ENCODE results near the gene TMTC4.

Gene TMTC4

GRCh38 chr13:100608489-100608888, 66.1 kb downstream of the TMTC4 start:
- Histone ChIP-seq H3K36me3 (ENCODE audit: low read length) (no peaks in the 10 kb centered on the region), H4K20me1 (ENCODE audit: low read depth, low read length) (no peaks in the 10 kb centered on the region), H3K9me3 (ENCODE audit: insufficient read depth, low read length) (no peaks in the 10 kb centered on the region), H3K4me2 (ENCODE audit: low read depth, low read length, poor library complexity, severe bottlenecking) (no peak overlapping the region), H3F3A (ENCODE audit: insufficient read depth) (no peaks in the 10 kb centered on the region), H3K79me2 (ENCODE audit: insufficient read depth, low read length) (no peaks in the 10 kb centered on the region), H3K9me2 (replicated peaks; ENCODE audit: insufficient read depth, low read length) (no peaks in the 10 kb centered on the region), H3K27me3 (ENCODE audit: low read length) (no peaks in the 10 kb centered on the region), H3K9ac (ENCODE audit: low read length) (no peak overlapping the region), H2AFZ (ENCODE audit: low read depth, low read length, severe bottlenecking) (no peak overlapping the region), H3K4me3 (ENCODE audit: insufficient read depth, low read length, poor library complexity, severe bottlenecking) (no peak overlapping the region), H3K27ac (ENCODE audit: low read depth, low read length) (no peak overlapping the region)
- no peak for TF ChIP-seq EZH2phosphoT487 (conservative IDR thresholded peaks at IDR 0.05; ENCODE audit: low read length)
- no peak for TF ChIP-seq CTCF (IDR thresholded peaks at IDR 0.05; ENCODE audit: insufficient read depth, low read length, poor library complexity, severe bottlenecking)

GRCh38 chr13:100604918-100605710, 69.5 kb downstream of the TMTC4 start:
- Histone ChIP-seq H3K79me2 (ENCODE audit: insufficient read depth, low read length) (no peaks in the 10 kb centered on the region), H3K9ac (ENCODE audit: low read length) (no peak overlapping the region)

GRCh38 chr13:100602493-100603111, 72.0 kb downstream of the TMTC4 start:
- Histone ChIP-seq H3F3A (ENCODE audit: insufficient read depth) (no peaks in the 10 kb centered on the region), H3K9ac (ENCODE audit: low read length) (no peak overlapping the region), H3K9me2 (replicated peaks; ENCODE audit: insufficient read depth, low read length) (no peaks in the 10 kb centered on the region), H4K20me1 (ENCODE audit: low read depth, low read length) (no peaks in the 10 kb centered on the region), H2AFZ (ENCODE audit: low read depth, low read length, severe bottlenecking) (no peak overlapping the region), H3K4me2 (ENCODE audit: low read depth, low read length, poor library complexity, severe bottlenecking) (no peak overlapping the region), H3K27me3 (ENCODE audit: low read length) (no peaks in the 10 kb centered on the region), H3K27ac (ENCODE audit: low read depth, low read length) (no peak overlapping the region), H3K9me3 (ENCODE audit: insufficient read depth, low read length) (no peaks in the 10 kb centered on the region), H3K79me2 (ENCODE audit: insufficient read depth, low read length) (no peaks in the 10 kb centered on the region), H3K4me3 (ENCODE audit: insufficient read depth, low read length, poor library complexity, severe bottlenecking) (no peak overlapping the region), H3K36me3 (ENCODE audit: low read length) (no peaks in the 10 kb centered on the region)
- TF ChIP-seq EZH2phosphoT487 (conservative IDR thresholded peaks at IDR 0.05; ENCODE audit: low read length) (no peak), CTCF (IDR thresholded peaks at IDR 0.05; ENCODE audit: insufficient read depth, low read length, poor library complexity, severe bottlenecking) (no peak)

More at GRCh38 chr13:100604918-100605710, 69.5 kb downstream of the TMTC4 start:
- H3K27ac ChIP-seq (ENCODE audit: low read depth, low read length) = no peak overlapping the region
- TF ChIP-seq EZH2phosphoT487 (conservative IDR thresholded peaks at IDR 0.05; ENCODE audit: low read length) (no peak), CTCF (IDR thresholded peaks at IDR 0.05; ENCODE audit: insufficient read depth, low read length, poor library complexity, severe bottlenecking) (no peak)
- H2AFZ ChIP-seq (ENCODE audit: low read depth, low read length, severe bottlenecking) = no peak overlapping the region
- H4K20me1 ChIP-seq (ENCODE audit: low read depth, low read length) = no peaks in the 10 kb centered on the region
- no peaks in the 10 kb centered on the region for H3K9me3 ChIP-seq (ENCODE audit: insufficient read depth, low read length)
- no peak overlapping the region for H3K4me3 ChIP-seq (ENCODE audit: insufficient read depth, low read length, poor library complexity, severe bottlenecking)
- H3K9me2 ChIP-seq (replicated peaks; ENCODE audit: insufficient read depth, low read length) = no peaks in the 10 kb centered on the region
- no peaks in the 10 kb centered on the region for H3F3A ChIP-seq (ENCODE audit: insufficient read depth)
- H3K4me2 ChIP-seq (ENCODE audit: low read depth, low read length, poor library complexity, severe bottlenecking) = no peak overlapping the region
- no peaks in the 10 kb centered on the region for H3K27me3 ChIP-seq (ENCODE audit: low read length)
- no peaks in the 10 kb centered on the region for H3K36me3 ChIP-seq (ENCODE audit: low read length)

All from SU-DHL-6 (cell line).